HepG2 (cell line): ENCODE results near the gene NUDT22. TPM values are rescaled to one million over a fixed set of nuclear protein-coding genes. Genes with fewer than 3 reads are reported as not detected.

Experiments used
- BHLHE40 ChIP-seq: IDR thresholded peaks from 2 replicates; pipeline ENCODE4 v1.6.1; 2011; ENCODE audit warnings: low read length, improper control_type of control experiment
- FOXA1 ChIP-seq, 2 experiments: fragments of 450-650 bp in 1 of 2; sonication (generic) in 1 of 2; formaldehyde crosslinking in 1 of 2; IDR thresholded peaks; 2 replicates each; pipeline versions ENCODE4 v1.4.0 to v1.6.1; 2016 to 2020; ENCODE audit warnings: missing genetic modification reagents in 1 of 2
- NR2C2 ChIP-seq: sonication (generic); formaldehyde crosslinking; IDR thresholded peaks from 2 replicates; pipeline ENCODE4 v1.4.0; 2020; ENCODE audit warnings: missing genetic modification reagents, mild to moderate bottlenecking, moderate library complexity, borderline replicate concordance
- RBFOX2 ChIP-seq: fragments of 200-400 bp; formaldehyde crosslinking; IDR thresholded peaks from 2 replicates; pipeline ENCODE4 v1.6.1; 2017; ENCODE audit warnings: low read depth, mild to moderate bottlenecking, low read length
- RNF2 ChIP-seq: fragments of 450-650 bp; conservative IDR thresholded peaks from 2 replicates; pipeline ENCODE4 v1.6.1; 2016; ENCODE audit warnings: low read depth
- THYN1 ChIP-seq: sonication (generic); formaldehyde crosslinking; IDR thresholded peaks from 2 replicates; pipeline ENCODE4 v1.8.1; 2023; ENCODE audit warnings: low read depth, mild to moderate bottlenecking, moderate library complexity, missing genetic modification reagents, borderline replicate concordance
- ZBTB3 ChIP-seq: sonication (generic); formaldehyde crosslinking; IDR thresholded peaks from 2 replicates; pipeline ENCODE4 v1.4.0; 2020; ENCODE audit warnings: low read depth, mild to moderate bottlenecking, moderate library complexity, missing genetic modification reagents, borderline replicate concordance
- ZKSCAN1 ChIP-seq: fragments of 150-350 bp; IDR thresholded peaks from 2 replicates; pipeline ENCODE4 v1.6.1; 2014; ENCODE audit warnings: low read length
- ZNF207 ChIP-seq: fragments of 450-650 bp; IDR thresholded peaks from 2 replicates; pipeline ENCODE4 v1.6.1; 2016; ENCODE audit warnings: antibody characterized with exemption, borderline replicate concordance
- ZNF33B ChIP-seq: sonication (generic); formaldehyde crosslinking; IDR thresholded peaks from 2 replicates; pipeline ENCODE4 v1.5.1; 2020; ENCODE audit warnings: mild to moderate bottlenecking, missing genetic modification reagents
- ZNF558 ChIP-seq: sonication (generic); formaldehyde crosslinking; IDR thresholded peaks from 2 replicates; pipeline ENCODE4 v1.9.0; 2022; ENCODE audit warnings: mild to moderate bottlenecking, missing genetic modification reagents, borderline replicate concordance
- ZNF766 ChIP-seq: sonication (generic); formaldehyde crosslinking; IDR thresholded peaks from 2 replicates; pipeline ENCODE4 v1.5.0; 2020; ENCODE audit warnings: missing genetic modification reagents, borderline replicate concordance
- polyA plus RNA-seq, 8 experiments: library from polyadenylated mRNA; depleted of rRNA in 3 of 8; stranded (reverse) in 7 of 8; unstranded in 1 of 8; fragments of >200 nt; fragmentation: Illumina TruSeq in 4 of 8; extraction: Trizol in 4 of 8; gene quantifications; 2 replicates each; pipeline versions ENCODE4 v1.2.1 to v1.2.3, GENCODE V29; 2011 to 2016; ENCODE audit warnings: low read depth in 4 of 8, missing spikeins in 1 of 8, mixed read lengths in 1 of 8; ENCODE audit not compliant: insufficient read depth in 1 of 8
- total RNA-seq, 5 experiments: library from RNA; depleted of rRNA; stranded (reverse); fragments of >200 nt; fragmentation: Illumina TruSeq; extraction: Trizol; gene quantifications; 2 replicates each; pipeline ENCODE4 v1.2.3, GENCODE V29; 2016; ENCODE audit warnings: low read depth in 1 of 5
- TF ChIP-seq, protein P1 (sequence below): sonication (generic); formaldehyde crosslinking; IDR thresholded peaks from 2 replicates; pipeline ENCODE4 v1.4.0; 2020; ENCODE audit warnings: missing genetic modification reagents, borderline replicate concordance
- TF ChIP-seq, protein P2 (sequence below): sonication (generic); formaldehyde crosslinking; IDR thresholded peaks from 2 replicates; pipeline ENCODE4 v1.9.0; 2021; ENCODE audit warnings: missing genetic modification reagents, borderline replicate concordance
- TF ChIP-seq, protein P3 (sequence below): sonication (generic); formaldehyde crosslinking; IDR thresholded peaks from 2 replicates; pipeline ENCODE4 v1.4.0; 2020; ENCODE audit warnings: missing genetic modification reagents
- TF ChIP-seq, protein P4 (sequence below): IDR thresholded peaks from 2 replicates; pipeline ENCODE4 v1.6.1; 2016
- TF ChIP-seq, protein P5 (sequence below): sonication (generic); formaldehyde crosslinking; IDR thresholded peaks from 2 replicates; pipeline ENCODE4 v1.4.0; 2020; ENCODE audit warnings: missing genetic modification reagents

NUDT22 gene
- total and polyA plus RNA-seq, 2 of the 13 experiments (the other 11 are each of a cell fraction or from before 2014, with no cell fraction given), result 33.5 to 39.8 TPM

DNA sequence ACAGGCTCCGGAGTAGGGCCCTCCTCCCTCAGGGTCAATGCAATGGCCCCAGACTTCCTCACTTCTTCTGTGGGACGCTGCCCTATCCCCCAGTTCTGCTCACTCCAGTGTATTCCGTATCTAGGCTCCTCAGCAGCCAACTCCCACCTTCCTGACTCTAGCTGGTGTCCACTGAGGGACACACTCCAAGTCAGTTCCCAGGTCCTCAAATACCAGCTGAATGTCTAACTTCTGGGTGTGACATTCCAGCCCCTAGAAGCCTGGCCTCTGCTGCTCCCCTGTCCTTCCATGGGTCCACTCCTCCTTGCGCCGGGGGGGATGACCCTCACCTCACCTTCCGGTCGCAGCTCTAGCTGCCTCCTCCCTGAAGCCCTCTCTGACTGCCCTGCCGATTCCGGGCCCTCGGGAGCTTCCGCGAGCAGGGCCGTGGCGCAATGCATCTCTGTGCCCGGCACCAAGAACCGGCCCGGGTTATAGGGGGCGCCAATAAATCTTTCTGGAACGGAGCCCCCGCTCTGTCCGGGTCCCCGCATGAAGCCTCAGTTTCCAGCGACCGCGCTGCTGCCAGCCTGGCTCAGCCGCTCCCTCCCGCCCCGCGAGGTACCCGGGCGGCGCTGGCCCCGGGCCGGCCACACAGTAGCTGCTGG, 42.9 kb downstream of the NUDT22 start (continued):
- TF ChIP-seq ZNF558 (CRISPR knock-in tag) (0 out of 2 replicates have a peak, but pooled peaks have one; percentile 47), ZNF33B (CRISPR knock-in tag) (no peak), THYN1 (CRISPR knock-in tag) (no peak), BHLHE40 (no peak), RNF2 (no peak), ZKSCAN1 (no peak), RBFOX2 (no peak), FOXA1 (IDR thresholded peaks at IDR 0.05) (no peak), FOXA1 (CRISPR knock-in tag; IDR thresholded peaks at IDR 0.05) (no peak), ZNF766 (no peak), NR2C2 (CRISPR knock-in tag) (no peak), ZNF207 (no peak), ZBTB3 (CRISPR knock-in tag) (no peak)
- TF ChIP-seq, protein P1, sequence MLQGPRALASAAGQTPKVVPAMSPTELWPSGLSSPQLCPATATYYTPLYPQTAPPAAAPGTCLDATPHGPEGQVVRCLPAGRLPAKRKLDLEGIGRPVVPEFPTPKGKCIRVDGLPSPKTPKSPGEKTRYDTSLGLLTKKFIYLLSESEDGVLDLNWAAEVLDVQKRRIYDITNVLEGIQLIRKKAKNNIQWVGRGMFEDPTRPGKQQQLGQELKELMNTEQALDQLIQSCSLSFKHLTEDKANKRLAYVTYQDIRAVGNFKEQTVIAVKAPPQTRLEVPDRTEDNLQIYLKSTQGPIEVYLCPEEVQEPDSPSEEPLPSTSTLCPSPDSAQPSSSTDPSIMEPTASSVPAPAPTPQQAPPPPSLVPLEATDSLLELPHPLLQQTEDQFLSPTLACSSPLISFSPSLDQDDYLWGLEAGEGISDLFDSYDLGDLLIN, result no peak
- TF ChIP-seq, protein P2, sequence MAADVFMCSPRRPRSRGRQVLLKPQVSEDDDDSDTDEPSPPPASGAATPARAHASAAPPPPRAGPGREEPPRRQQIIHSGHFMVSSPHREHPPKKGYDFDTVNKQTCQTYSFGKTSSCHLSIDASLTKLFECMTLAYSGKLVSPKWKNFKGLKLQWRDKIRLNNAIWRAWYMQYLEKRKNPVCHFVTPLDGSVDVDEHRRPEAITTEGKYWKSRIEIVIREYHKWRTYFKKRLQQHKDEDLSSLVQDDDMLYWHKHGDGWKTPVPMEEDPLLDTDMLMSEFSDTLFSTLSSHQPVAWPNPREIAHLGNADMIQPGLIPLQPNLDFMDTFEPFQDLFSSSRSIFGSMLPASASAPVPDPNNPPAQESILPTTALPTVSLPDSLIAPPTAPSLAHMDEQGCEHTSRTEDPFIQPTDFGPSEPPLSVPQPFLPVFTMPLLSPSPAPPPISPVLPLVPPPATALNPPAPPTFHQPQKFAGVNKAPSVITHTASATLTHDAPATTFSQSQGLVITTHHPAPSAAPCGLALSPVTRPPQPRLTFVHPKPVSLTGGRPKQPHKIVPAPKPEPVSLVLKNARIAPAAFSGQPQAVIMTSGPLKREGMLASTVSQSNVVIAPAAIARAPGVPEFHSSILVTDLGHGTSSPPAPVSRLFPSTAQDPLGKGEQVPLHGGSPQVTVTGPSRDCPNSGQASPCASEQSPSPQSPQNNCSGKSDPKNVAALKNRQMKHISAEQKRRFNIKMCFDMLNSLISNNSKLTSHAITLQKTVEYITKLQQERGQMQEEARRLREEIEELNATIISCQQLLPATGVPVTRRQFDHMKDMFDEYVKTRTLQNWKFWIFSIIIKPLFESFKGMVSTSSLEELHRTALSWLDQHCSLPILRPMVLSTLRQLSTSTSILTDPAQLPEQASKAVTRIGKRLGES, result no peak
- TF ChIP-seq, protein P3, sequence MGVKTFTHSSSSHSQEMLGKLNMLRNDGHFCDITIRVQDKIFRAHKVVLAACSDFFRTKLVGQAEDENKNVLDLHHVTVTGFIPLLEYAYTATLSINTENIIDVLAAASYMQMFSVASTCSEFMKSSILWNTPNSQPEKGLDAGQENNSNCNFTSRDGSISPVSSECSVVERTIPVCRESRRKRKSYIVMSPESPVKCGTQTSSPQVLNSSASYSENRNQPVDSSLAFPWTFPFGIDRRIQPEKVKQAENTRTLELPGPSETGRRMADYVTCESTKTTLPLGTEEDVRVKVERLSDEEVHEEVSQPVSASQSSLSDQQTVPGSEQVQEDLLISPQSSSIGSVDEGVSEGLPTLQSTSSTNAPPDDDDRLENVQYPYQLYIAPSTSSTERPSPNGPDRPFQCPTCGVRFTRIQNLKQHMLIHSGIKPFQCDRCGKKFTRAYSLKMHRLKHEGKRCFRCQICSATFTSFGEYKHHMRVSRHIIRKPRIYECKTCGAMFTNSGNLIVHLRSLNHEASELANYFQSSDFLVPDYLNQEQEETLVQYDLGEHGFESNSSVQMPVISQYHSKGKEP, result no peak
- TF ChIP-seq, protein P4, sequence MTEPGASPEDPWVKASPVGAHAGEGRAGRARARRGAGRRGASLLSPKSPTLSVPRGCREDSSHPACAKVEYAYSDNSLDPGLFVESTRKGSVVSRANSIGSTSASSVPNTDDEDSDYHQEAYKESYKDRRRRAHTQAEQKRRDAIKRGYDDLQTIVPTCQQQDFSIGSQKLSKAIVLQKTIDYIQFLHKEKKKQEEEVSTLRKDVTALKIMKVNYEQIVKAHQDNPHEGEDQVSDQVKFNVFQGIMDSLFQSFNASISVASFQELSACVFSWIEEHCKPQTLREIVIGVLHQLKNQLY (CRISPR knock-in tag), result no peak
- TF ChIP-seq, protein P5, sequence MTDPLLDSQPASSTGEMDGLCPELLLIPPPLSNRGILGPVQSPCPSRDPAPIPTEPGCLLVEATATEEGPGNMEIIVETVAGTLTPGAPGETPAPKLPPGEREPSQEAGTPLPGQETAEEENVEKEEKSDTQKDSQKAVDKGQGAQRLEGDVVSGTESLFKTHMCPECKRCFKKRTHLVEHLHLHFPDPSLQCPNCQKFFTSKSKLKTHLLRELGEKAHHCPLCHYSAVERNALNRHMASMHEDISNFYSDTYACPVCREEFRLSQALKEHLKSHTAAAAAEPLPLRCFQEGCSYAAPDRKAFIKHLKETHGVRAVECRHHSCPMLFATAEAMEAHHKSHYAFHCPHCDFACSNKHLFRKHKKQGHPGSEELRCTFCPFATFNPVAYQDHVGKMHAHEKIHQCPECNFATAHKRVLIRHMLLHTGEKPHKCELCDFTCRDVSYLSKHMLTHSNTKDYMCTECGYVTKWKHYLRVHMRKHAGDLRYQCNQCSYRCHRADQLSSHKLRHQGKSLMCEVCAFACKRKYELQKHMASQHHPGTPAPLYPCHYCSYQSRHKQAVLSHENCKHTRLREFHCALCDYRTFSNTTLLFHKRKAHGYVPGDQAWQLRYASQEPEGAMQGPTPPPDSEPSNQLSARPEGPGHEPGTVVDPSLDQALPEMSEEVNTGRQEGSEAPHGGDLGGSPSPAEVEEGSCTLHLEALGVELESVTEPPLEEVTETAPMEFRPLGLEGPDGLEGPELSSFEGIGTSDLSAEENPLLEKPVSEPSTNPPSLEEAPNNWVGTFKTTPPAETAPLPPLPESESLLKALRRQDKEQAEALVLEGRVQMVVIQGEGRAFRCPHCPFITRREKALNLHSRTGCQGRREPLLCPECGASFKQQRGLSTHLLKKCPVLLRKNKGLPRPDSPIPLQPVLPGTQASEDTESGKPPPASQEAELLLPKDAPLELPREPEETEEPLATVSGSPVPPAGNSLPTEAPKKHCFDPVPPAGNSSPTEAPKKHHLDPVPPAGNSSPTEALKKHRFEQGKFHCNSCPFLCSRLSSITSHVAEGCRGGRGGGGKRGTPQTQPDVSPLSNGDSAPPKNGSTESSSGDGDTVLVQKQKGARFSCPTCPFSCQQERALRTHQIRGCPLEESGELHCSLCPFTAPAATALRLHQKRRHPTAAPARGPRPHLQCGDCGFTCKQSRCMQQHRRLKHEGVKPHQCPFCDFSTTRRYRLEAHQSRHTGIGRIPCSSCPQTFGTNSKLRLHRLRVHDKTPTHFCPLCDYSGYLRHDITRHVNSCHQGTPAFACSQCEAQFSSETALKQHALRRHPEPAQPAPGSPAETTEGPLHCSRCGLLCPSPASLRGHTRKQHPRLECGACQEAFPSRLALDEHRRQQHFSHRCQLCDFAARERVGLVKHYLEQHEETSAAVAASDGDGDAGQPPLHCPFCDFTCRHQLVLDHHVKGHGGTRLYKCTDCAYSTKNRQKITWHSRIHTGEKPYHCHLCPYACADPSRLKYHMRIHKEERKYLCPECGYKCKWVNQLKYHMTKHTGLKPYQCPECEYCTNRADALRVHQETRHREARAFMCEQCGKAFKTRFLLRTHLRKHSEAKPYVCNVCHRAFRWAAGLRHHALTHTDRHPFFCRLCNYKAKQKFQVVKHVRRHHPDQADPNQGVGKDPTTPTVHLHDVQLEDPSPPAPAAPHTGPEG (CRISPR knock-in tag), result no peak
